Measurements from ENCODE around the gene ADAP1.

DNA sequence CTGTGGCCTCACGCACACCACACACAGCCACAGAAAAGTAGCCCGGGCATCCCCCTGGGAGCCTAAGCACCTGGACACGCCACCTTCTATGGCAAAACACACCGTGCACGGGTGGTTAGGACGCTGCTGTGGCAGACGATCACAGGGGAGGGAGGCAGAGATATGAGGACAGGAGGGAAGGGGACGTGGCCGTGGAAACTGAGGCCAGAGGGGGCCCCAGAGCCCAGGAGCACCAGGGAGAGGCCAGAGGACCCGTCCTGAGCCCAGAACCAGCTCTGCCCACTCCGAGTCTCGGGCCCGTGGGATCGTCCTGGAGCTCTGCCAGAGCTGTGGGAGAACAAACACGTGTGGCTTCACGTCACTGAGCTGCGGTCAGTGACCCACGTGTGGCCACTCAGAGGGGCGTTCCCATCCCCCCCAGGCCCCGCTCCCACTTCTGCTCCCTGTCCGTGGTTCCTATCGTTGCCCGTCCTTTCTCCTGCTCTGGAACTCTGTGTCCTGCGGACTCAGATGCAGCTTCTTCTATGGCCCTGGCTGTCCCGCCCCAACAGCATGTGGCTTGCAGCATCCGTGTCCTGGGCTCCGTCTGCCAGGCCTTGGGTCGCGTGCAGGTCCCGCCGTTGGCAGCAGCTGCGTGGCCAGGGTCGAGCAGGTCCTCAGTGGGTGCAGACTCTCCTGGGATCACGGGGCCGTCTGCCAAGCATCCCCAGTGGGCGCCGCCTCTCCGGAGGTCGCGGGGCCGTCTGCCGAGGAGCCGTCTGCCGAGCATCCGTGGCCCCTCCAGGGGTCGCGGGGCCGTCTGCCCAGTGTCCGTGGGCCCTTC is 47.1 kb downstream of the ADAP1 start:
- TF ChIP-seq, protein P1, sequence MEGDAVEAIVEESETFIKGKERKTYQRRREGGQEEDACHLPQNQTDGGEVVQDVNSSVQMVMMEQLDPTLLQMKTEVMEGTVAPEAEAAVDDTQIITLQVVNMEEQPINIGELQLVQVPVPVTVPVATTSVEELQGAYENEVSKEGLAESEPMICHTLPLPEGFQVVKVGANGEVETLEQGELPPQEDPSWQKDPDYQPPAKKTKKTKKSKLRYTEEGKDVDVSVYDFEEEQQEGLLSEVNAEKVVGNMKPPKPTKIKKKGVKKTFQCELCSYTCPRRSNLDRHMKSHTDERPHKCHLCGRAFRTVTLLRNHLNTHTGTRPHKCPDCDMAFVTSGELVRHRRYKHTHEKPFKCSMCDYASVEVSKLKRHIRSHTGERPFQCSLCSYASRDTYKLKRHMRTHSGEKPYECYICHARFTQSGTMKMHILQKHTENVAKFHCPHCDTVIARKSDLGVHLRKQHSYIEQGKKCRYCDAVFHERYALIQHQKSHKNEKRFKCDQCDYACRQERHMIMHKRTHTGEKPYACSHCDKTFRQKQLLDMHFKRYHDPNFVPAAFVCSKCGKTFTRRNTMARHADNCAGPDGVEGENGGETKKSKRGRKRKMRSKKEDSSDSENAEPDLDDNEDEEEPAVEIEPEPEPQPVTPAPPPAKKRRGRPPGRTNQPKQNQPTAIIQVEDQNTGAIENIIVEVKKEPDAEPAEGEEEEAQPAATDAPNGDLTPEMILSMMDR (IDR thresholded peaks at IDR 0.05): no peak
- no peak for TF ChIP-seq POLR2A (IDR thresholded peaks at IDR 0.05)
